Measurements from ENCODE around the gene MRPS27.
"Not testable (repeated sequence)": the region's sequence is repeated elsewhere in the genome, so short reads cannot be mapped to it uniquely, and the experiment has no call there.

The MRPS27 gene

GRCh38 chr5:72324189-72324825 lies 4.3 kb upstream of the MRPS27 start:
- DNase-seq = no peak

DNA sequence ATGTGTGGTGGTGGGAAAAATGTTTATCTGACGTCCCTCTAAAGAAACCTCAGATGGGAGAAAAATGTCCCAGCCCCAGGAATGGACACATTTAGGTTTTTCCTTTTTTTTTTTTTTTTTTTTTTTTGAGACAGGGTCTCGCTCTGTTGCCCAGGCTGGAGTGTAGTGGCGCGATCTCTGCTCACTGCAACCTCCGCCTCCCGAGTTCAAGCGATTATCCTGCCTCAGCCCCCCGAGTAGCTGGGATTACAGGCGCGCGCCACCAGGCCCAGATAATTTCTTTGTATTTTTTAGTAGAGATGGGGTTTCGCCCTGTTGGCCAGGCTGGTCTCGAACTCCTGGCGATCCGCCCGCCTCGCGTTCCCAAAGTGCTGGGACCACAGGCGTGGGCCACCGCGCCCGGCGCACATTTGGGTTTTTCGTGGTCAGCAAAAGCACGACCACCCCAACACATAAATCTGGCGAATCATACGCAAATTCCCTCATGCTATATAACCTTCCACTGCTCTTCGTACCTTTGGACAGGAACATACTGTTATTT lies 535 bp downstream of the MRPS27 start:
- DNase-seq = not testable (repeated sequence)

- no peak for DNase-seq
Observed at GRCh38 chr5:72314571-72315172, 5.4 kb downstream of the MRPS27 start.

DNA sequence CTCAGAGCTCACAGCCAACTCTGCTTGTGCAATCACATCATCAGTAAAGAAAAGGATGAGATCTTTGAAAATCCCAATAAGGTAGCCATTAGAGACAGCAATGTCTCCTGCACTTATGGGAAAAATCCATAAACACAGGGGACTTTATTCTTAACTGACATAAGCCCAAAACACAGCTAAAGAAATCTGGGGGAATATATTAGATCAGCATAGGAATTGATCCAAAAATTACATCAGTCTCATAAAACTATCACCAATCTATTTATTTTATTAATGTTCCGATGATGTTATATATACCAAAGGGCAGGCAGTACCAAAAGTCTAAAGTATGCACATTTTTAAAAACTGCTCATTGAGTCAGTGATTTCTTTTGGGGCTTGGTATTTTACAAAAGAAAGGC lies 6.9 kb downstream of the MRPS27 start:
- no peak for DNase-seq

DNA sequence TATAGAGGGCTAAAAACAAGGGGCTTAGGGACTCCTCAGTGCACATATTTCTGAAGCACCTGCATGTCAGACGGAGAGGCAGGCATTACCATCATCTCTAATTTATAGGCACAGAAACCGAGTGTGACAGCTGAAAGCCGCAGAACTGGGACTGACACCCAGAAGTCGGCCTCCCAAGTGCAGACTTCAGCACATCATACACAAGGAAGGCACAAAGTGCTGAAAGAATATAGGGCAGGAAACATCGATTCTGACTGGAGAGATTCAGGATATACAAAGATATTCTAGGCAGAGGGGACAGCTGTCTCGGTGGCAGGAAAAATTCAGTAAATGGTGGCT lies 11.2 kb downstream of the MRPS27 start:
- DNase-seq = no peak

- peak; percentile 94 for DNase-seq
Observed at GRCh38 chr5:72307968-72308852, 11.8 kb downstream of the MRPS27 start.

DNA sequence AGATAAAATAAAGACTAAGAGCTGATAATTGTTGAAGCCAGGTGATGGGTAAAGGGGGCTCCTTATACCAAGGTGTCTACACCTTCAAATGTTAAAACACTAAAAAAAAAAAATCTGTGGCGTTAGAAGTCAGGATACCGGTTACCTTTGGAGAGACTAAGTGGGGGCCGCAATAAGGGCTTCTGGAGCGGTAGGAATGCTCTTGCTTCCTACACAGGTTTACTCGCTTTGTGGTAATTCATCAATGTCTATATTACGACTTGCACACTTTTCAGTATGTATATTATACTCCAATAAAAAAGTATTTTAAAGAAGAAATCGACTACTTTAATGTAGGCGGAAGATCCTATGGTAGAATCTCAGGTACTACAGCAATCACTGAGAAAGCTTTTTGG lies 12.5 kb downstream of the MRPS27 start:
- DNase-seq = no peak

DNA sequence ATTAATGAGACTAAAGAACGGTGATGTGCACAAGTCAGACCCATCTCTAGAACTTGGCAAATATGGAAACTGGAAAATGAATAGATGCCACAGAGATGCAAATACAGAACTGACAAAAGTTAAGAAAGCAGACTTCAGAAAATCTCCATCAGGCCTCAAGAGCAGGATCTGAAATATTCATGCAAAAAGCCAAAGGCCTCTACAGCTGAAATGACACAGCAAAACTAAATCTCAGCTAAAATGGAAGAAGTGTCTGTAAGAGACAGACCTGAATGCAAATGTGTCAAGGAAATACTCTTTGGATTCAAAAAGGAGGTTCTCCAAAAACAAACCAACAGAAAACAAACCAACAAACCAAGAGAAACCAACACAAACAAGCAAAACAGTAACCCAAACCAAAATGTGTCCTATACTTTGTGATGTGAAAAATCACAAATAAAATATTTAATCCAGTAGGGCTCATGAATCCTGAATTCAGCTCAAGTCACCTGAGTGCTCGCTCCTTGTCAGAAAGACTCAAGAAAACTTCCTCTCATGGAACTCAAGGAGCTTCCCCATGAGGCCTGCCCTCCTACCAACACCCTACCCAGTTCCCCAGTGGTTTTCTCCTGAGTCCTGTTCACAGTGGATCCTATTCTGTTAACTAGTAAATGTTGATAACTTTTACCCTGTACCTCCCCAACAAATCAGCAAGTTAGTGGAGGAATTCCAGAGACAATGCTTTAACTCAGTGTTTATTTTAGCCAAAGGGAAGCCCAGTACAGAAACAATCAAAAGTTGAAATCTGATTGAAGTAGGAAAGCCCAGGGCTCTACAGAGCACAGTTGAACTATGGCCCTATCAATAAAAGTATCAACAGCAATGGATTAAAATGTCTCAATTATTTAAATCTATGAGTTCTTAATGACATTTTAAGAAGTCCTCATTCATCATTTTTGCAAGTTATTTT lies 14.6 kb downstream of the MRPS27 start:
- no peak for DNase-seq

GRCh38 chr5:72302171-72302570 lies 17.9 kb downstream of the MRPS27 start:
- no peak for DNase-seq

DNA sequence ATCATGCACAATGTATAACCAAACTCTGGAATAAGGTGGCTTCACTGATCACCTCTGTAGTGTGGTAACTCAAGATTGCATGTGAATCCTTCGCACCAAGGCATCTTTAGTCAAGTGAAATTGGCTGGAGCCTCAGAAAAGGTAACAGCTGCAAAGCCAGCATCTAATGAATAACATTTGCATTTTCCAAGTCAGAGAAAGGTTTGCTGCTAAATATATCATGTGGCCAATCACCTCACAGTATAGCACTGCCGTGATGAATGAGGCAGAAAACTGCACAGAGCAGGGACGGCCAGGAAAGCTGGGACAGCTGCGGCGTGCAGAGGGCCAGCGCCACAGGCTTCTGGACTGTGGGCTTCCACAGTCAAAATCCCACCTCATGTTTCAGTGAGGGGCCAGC lies 18.5 kb downstream of the MRPS27 start:
- no peak for DNase-seq

DNA sequence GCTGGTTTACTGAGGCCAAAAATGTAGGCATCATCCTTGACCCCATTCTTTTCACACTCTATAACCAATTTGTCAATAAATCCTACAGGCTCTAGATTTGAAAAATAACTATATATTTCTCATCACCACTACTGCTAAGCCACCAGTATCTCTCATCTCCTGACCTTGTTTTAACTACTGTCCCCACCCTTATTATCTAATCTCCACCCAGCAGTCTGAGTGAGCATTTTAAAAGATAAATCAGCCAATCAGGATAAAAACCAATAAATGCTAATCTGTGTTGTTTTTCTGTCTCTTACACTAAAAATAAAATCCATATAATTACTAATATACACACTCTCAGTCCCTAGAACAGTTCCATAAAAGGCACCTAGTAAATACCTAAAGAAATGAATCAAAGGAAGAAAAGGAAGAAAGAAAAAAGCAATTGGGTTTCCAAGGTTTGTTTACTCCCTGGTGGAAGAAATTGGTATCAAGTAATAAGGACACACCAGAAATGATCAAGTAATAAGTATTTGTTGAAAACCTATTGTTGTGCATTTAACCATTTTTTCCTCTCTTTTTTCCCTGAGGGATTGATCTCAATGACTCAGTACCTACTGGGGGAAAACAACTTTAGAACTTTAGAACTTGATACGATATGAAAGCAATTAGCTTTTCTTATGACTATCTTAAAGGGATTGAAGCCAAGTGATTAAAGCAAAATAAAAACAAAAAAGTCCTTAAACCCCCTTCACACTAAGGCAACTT lies 19.3 kb downstream of the MRPS27 start:
- DNase-seq = no peak

DNA sequence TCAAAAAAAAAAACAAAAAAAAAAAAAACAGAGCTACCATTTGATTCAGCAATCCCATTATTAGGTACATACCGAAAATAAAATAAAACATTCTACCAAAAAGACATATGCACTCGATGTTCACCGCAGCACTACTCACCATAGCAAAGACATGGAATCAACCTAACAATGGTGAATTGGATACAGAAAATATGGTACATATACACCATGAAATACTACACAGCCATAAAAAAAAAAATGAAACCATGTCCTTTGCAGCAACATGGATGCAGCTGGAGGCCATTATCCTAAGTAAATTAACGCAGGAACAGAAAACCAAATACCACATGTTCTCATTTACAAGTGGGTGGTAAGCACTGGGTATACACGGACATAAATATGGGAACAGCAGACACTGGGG lies 21.3 kb downstream of the MRPS27 start:
- DNase-seq = no peak

DNA sequence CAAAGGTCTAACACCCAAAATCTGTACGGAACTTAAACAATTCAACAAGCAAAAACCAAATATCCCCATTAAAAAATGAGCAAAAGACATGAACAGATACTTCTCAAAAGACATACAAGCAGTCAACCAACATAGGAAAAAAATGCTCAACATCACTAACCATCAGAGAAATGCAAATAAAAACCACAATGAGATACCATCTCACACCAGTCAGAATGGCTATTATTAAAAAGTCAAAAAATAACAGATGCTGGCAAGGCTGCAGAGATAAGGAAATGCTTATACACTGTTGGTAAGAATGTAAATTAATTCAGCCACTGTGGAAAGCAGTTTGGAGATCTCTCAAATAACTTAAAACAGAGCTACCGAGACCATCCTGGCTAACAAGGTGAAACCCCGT lies 21.9 kb downstream of the MRPS27 start:
- DNase-seq = not testable (repeated sequence)

DNA sequence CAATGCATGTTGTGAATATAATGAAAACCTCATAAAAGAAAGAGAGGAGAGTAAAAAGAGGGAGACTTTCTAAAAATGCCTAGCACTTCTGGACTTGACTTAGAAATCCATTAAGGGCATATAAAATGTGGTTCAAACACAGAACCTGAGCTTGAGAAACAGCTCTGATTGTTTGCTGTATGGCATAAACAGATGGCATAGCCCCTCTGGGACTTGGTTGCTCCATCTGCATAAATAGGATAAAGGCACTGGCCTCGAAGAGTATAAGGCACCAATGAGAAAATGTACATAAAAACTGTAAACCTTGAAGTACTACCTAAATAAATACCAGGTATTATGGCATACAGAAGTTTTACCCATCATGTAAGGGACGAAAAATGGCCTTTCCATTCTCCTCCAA lies 23.8 kb downstream of the MRPS27 start:
- DNase-seq = no peak

DNA sequence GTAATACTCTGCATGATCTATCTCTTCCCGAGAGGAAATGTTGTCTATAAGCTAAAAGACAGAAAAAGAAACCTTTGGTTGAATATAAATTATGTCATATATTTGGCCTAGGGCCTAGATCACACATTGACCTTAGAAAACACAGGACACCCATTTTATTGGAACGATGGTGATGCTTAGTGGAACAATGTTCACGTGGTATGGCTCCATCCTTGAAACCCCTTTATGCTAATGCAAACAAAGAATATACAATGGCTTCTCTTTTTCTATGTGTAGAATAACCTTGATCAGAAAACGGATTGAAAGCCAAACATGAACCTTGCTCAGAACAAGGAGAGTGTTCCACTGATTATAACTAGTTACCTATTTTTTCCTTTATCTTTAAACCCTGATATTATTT lies 24.5 kb downstream of the MRPS27 start:
- DNase-seq = no peak

DNA sequence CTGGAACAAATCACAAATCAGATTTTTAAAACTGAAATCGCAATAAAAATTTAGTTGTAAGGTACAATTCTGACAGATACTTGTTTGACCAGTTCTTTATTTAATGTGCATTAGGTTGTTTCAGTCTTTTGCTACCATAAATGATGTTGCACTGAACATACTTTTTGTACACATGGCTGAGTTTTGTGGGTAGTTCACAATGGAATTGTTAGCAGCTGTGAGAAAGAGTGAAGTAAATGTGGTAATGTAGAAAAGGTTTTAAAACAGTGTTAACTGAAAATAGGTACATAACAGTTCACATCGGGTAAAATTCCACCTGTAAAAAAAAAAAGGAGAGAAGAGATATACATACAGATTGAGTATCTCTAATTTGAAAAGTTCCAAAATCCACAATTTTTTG lies 25.6 kb downstream of the MRPS27 start:
- DNase-seq = no peak

DNA sequence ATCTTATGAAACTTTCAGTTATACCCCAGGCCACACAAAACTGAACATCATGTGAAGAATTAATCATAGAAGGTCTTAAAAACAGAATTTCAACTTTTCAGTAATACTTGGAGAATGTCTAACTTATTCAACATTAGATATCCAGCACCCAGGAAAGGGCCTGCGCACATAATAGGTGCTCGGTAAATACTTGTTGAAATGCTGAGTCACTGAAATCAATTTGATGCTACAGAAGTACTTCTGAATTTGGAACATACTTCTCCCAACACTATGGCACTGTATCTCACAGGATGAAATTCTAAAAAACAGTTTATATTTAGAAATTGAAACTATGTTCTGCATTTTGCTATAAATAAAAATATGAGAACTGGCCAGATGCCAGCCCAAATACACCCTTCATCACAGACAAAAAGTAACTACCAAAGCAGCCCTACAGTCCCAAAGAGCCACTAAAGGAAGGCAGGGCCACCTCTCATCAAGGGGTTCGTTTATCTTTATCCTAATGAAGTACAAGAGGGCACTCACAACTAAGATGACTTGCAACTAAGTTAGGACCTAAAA lies 26.5 kb downstream of the MRPS27 start:
- DNase-seq = no peak

DNA sequence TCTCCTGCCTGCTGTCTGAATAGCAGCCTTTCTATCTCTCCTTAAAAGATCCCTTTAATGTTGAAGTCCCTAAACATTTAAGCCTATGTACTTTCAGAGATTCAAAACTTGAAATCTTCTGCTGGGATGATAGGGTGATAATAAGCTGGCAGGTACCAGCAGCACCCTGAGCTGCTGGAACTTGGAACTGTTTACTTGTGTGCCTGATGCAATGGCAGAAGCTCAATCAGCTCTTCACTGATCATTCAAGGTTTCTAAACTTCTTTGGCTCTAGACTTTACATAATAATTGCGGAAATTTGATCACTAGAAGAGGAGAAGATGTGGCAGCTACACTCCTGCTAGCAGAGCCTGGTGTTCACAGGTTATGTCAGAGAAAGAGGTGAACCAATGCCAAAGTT lies 27.6 kb downstream of the MRPS27 start:
- no peak for DNase-seq

GRCh38 chr5:72291601-72292000 lies 28.4 kb downstream of the MRPS27 start:
- no peak for DNase-seq

GRCh38 chr5:72290356-72291133 lies 29.5 kb downstream of the MRPS27 start:
- DNase-seq = no peak

GRCh38 chr5:72288924-72289323 lies 31.1 kb downstream of the MRPS27 start:
- DNase-seq = no peak
